H1 (cell line): ENCODE data around the gene PDE1C.

Experiments
- POLR2AphosphoS5 ChIP-seq: IDR thresholded peaks from 2 replicates; pipeline ENCODE4 v1.6.1; 2011; ENCODE audit warnings: low read depth, low read length
- SP1 ChIP-seq: IDR thresholded peaks from 2 replicates; pipeline ENCODE4 v1.6.1; 2011; ENCODE audit warnings: low read depth, low read length
- TAF1 ChIP-seq: IDR thresholded peaks from 2 replicates; pipeline ENCODE4 v1.6.1; 2011; ENCODE audit warnings: mild to moderate bottlenecking, low read depth, low read length
- YY1 ChIP-seq: IDR thresholded peaks from 2 replicates; pipeline ENCODE4 v1.6.1; 2011; ENCODE audit warnings: low read depth, mild to moderate bottlenecking, low read length
- TF ChIP-seq, protein P1 (sequence below), 3 experiments: IDR thresholded peaks; 1 replicate in 2 of 3; 2 replicates in 1 of 3; pipeline versions ENCODE4 v1.5.1 to v1.6.1; 2011; ENCODE audit warnings: low read length in 3 of 3, mild to moderate bottlenecking in 3 of 3, inconsistent platforms in 2 of 3, low read depth in 1 of 3, moderate library complexity in 1 of 3; ENCODE audit not compliant: insufficient read depth in 1 of 3; ENCODE audit errors: control extremely low read depth in 1 of 3

DNA sequence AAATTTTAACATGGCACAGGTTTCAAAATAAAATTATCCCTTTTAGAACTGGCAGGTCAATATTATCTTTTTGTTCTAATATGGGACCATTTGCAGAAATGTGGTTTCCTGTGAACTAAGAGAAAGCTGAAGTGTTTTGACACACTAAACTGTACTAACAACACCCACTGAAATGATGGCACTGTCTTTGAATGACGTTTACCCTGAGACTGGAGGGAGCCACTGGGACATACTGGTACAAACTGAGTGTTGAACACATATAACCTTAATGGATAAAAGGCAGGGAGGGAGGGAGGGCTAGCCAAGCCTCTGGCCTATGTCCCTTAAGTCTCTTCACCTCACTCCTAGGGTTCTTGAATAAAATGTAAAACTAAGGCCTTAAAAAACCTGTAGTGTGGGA lies 95.9 kb downstream of the PDE1C start:
- TF ChIP-seq, protein P1, sequence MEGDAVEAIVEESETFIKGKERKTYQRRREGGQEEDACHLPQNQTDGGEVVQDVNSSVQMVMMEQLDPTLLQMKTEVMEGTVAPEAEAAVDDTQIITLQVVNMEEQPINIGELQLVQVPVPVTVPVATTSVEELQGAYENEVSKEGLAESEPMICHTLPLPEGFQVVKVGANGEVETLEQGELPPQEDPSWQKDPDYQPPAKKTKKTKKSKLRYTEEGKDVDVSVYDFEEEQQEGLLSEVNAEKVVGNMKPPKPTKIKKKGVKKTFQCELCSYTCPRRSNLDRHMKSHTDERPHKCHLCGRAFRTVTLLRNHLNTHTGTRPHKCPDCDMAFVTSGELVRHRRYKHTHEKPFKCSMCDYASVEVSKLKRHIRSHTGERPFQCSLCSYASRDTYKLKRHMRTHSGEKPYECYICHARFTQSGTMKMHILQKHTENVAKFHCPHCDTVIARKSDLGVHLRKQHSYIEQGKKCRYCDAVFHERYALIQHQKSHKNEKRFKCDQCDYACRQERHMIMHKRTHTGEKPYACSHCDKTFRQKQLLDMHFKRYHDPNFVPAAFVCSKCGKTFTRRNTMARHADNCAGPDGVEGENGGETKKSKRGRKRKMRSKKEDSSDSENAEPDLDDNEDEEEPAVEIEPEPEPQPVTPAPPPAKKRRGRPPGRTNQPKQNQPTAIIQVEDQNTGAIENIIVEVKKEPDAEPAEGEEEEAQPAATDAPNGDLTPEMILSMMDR (IDR thresholded peaks at IDR 0.05; ENCODE audit: control extremely low read depth in 1 of 3, insufficient read depth in 1 of 3, low read depth in 1 of 3, low read length in 3 of 3), result no peak
- TF ChIP-seq YY1, result no peak
- no peak for TF ChIP-seq POLR2AphosphoS5
- TF ChIP-seq SP1, result no peak
- TF ChIP-seq TAF1, result no peak
